Lower leg skin (tissue), 3 donors: ENCODE results near the gene MAJIN.
"Not testable (repeated sequence)": the region's sequence is repeated elsewhere in the genome, so short reads cannot be mapped to it uniquely, and the experiment has no call there.

Experiments used
- CTCF ChIP-seq, 3 donors: fragments of 450-650 bp; IDR thresholded peaks; one replicate each; pipeline ENCODE4 v1.5.1; 2016; ENCODE audit warnings: antibody characterized with exemption in 3 of 3, mild to moderate bottlenecking in 3 of 3, moderate library complexity in 2 of 3
- POLR2A ChIP-seq, 2 donors: fragments of 450-650 bp; IDR thresholded peaks; one replicate each; pipeline ENCODE4 v1.6.1; 2016 to 2017; ENCODE audit warnings: antibody characterized with exemption in 2 of 2, mild to moderate bottlenecking in 1 of 2, moderate library complexity in 1 of 2

DNA sequence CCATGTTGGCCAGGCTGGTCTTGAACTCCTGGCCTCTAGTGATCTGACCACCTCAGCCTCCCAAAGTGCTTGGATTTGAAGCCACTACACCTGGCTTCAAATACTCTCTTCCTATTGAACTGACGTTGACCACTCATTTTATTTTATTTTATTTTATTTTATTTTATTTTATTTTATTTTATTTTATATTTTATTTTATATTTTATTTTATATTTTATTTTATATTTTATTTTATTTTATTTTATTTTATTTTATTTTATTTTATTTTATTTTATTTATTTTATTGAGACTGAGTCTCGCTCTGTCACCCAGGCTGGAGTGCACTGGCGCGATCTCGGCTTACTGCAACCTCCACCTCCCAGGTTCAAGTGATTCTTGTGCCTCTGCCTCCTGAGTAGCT, 11.4 kb upstream of the MAJIN start:
- not testable (repeated sequence) for TF ChIP-seq CTCF, POLR2A (IDR thresholded peaks at IDR 0.05)
